Activated CD8-positive, alpha-beta memory T cell treated with anti-CD3 and anti-CD28 coated beads, Interleukin-2, amount 50 U/mL, for 1 hour (primary cell): ENCODE results near the gene PTH1R.

Experiments used
- DNase-seq: peaks from one replicate; pipeline ENCODE4 v3.0.0-alpha.2; 2020; ENCODE audit errors: extremely low read depth

The PTH1R gene

DNA sequence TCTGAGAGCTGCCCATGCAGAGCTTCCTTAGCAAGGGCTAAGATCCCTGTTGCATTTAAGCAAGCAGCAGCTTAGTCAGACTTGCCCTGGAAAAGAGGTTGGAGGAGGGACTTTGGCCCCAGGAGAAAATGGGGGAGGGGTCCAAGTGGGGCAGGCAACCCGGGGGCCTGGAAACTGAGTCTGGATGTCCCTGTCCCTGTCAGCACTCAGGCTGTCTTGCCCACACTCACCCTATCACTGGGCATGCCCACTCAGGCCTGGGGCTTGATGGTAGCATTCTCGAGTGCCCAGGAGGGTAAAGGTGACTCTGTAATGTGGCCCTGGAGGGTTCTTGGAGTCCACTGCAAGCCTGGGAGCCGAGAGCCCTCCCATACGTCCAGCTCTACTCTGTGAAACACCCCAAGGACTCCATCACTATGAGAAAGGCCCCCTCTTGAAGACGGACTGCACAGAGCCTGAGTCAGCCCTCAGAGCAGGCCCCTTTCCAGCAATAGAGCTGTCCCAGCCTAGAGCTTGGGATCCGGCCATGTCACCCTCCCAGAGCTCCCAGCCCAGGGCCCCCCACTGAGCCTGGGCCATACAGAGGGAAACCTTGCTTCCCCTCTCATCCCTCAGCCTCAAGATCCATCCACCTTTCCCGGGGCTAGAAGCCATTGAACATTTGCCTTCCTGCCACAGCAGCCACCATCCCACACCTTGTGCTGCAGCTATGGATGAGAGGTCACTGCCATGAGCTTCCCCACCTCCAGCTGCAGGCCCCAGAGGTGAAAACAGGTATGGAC lies 27.6 kb upstream of the PTH1R start:
- DNase-seq, result no peak

DNA sequence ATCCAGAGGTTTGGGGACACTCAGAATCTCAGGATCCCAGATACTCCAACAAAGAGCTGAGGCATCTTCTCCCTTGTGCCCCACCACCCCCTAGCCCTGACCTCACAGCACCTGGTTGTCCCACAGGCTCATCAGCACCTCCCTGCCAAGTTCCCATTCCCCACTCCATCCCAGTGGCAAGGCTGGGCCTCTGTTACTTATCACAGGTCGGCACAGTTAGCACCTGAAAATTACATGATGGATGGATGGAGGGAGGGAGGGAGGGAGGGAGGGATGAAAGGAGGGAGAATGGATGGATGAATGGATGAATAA lies 27.1 kb upstream of the PTH1R start:
- DNase-seq, result no peak

DNA sequence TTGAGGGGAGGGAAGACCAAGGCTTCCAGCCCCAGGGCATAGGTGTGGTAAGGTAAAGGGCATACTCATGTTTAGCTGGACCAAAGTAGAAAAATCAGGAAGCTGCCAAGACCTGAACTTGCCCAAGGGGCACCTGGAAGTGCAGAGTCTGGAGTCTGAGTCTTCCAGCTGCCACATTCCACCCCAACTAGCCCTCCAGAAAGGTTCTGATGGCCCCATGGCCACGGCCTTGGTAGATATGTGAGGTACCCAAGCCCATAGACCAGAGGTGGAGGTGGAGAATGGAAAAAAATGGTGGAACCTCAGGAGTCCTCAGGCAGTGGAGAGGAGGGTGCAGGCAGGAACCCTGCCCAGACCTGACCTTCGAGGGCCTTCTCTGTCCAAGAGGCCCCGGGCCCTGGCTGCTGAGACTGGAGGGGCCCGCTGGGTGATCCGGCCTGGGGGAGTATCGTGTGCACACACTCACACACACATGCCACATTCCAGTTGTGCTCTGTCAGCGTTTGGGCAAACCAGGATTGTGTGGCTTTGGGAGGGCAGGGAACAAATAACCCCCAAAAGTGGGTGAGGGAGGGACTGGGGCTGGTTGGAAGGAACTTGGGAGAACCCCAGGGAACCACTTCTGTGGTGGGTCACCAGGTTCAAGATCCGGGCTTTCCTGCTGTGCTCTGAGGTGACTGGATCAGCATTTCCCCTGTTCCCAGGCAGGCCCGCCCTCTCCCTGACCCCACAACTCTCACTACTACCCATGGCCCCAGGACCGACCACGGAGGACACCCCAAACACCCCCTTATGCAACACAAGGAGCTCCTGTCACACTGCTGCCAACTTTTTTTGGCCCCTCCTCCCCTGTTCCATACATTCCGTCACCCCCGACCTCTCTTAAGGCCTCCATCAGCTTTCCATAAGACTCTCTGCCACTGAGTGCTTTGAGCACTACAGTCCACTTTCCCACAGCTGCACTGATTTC lies 25.9 kb upstream of the PTH1R start:
- no peak for DNase-seq

DNA sequence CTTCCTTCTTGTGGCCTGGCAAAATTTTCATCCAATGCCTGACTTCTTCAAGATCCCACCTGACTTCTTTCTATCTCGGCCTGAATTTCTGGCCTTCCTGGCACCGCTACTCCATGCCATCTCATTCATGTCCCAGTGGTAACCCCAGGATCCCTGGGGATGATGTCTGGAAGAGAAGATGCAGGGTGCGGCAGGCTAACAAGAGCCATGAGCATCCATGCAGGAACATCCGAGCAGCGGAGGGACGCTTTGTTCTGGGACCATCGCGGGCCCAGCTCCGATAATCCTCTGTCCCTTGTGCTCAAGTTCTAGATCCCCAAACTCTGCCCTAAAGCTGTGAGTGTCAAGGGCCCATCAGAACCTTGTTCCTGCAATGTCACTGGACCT lies 25.2 kb upstream of the PTH1R start:
- DNase-seq, result no peak

DNA sequence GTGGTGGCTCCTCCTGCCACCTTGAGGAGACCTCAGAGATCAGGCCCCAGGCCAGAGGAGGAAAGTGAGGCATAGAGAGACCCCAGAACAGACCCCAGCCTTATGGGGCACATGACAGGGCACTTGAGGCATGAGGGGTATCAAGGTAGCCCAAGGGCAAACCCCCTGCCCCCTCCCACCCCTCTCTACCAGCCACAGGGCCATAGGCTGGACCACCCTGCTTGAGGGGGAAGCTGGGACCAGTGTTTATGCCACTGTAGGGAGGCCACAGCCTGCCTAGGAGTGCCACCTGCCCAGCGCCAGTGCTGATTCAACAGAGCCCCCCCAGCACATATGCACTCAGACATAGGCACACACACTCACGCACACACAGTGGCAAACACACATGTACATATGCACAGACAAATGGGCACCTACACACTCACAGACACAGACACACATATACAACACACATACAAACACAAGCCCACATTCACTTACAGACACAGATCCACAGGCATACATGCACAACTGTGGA lies 24.6 kb upstream of the PTH1R start:
- DNase-seq, result no peak

DNA sequence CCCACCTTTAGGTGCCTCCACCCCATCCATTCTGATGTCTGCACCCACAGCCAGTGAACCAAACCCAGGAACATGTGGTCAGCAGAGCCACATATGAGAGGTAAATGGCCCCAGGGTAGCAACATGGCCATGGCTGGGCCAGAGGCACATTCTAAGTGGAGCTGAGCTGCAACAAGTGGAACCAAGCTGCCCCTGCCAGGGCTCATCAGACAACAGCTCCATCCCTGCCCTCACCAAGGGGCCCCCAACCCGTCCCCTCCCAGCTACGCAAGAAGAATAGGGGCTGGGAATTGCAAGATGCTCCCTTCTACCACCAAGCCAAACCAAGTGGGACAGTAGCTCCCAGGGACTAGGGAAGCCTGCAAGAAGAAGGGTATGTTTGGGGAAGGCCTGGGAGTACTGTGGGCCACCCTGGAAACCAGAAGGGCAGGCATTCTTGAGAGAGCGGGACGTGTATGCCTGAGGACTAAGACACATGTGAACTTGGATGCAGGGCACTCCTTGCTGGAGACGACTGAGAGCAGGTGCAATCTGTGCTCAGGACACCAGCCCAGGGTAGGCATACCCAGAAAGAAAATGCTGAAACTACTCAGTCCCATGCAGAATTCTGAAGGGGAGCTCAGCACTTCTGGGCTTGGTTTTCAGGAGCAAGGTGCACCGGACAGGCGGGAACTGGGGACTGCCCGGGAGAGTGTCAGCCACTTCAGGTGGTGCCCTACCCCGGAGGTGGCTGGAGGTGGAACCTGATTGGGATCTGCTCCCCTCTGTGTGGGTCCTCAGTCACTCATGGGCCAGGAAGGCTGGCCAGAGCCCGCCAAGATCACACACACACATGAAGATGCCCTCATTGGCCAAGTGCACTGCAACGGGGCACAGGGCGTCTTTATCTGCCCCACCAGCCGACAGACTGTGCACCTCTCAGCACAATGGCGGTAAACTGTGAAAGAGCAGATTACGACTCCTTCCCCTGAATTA lies 23.8 kb upstream of the PTH1R start:
- DNase-seq, result no peak

DNA sequence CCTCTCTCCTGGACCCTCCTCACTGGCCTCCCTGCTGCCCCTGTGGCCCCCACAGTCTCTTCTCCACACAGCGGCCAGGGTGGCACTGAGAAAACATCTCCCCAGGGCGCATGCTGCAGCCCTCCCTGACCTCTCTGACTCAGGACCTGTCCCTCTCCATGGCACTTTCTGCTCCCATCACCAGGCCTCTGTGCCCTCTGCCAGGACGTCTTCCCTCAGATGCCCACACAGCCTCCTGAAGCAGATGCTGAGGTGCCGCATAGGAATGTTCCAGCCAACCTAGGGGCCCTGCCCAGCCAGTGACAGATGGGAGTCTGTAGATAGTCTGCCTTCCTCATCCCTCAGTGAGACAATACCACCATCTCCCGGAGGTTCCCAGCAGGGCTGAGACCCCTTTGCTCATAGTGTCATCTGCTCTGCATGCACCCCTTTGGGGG lies 22.9 kb upstream of the PTH1R start:
- DNase-seq, result no peak

DNA sequence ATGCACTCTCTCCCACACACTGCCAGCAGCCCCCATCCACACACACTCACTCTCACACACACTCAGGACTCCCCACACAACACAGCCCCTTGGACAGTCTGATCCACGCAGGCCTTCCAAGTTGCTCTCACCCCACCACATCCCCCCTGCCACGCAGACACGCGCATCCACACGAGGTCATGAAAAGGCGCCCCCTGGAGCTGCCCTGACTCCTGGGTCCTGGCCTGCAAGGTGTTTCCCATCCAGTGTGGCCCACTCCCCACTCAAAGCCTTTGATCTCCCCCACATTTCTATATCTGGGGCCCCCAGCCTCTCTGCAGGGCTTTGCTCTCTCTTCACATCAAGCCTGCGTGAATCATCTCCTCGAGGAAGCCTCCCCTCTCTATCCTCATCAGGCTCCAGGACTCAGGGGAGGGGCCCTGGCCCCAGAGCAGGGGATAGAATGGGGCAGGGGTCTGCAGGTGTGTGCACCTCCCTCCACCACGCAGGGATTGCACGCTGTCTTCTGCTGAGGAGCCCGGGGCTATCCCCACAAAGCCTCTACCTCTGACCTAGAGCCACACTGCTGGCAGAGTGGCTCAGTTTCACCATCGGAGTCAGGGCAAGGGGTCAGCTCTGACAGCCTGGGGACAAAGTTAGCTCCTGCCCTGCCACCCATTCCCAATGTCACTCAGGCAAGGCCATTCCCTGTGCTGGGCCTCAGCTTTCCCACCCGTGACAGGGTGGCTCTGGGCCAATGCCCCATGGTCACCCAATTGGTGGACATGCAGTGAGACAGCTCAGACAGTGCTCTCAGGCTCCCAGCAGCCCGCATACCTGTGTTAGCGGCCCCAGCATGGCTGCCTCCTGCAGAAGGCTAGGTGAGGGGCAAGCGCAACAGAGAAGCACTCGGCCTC lies 20.7 kb upstream of the PTH1R start:
- no peak for DNase-seq

DNA sequence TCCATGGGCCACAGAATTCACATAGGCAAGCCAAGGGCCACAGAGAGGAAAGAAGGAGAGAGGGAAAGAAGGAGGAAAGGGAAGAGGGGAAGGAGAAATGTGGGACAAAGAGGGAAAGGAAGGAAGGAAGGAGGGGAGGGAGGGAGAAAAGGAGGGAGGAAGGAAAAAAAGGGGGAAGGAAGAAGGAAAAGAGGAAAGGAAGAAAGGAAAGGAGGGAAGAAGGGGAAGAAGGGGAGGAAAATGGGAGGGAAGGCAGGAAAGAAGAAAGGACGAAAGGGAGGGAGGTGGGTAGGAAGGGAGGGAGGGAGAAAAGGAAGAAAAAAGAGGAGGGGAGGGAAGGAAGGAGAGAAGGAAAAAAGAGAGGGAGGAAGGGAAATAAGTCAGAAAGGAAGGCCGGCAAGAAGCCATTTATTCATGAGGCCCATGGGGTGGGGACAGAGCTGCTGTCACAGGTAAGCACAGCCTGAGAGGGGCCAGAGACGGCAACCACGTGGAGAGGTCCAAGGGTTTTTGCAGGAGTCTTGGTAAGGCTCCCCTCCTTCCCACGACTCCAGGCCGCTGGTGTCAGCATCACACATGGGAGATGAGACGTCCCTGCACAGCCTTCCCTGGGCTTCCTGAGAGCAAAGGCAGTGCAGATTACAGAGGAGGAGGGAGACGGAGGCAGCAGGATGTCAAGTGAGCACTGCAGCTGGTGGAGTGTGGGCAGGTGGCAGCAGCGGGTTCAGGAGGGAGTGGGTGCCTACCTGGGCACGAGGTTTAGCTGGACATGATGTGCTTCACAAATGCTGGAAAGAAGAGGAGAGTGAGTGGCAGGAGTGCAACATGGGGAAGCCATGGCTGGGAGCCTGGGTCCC lies 19.8 kb upstream of the PTH1R start:
- DNase-seq, result no peak

DNA sequence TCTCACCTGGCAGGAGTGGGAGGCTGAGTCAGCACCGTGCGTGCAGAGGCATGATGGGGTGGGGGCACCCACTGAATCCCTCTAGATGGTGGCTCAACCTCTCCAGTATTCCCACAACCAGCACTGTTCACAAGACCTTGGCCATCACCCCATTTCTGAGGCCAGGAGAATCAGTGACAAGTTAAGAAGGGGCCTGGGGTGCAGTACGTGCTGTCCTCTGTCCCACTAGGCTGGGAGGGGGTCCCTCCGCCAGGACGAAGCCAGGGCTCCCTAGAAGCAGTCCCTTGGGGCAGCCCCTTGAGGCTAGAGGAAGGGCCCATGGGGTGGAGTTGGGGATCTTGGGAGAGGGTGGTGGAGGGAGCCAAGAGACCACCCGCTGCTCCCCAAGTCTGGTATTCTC lies 19.1 kb upstream of the PTH1R start:
- DNase-seq, result no peak

DNA sequence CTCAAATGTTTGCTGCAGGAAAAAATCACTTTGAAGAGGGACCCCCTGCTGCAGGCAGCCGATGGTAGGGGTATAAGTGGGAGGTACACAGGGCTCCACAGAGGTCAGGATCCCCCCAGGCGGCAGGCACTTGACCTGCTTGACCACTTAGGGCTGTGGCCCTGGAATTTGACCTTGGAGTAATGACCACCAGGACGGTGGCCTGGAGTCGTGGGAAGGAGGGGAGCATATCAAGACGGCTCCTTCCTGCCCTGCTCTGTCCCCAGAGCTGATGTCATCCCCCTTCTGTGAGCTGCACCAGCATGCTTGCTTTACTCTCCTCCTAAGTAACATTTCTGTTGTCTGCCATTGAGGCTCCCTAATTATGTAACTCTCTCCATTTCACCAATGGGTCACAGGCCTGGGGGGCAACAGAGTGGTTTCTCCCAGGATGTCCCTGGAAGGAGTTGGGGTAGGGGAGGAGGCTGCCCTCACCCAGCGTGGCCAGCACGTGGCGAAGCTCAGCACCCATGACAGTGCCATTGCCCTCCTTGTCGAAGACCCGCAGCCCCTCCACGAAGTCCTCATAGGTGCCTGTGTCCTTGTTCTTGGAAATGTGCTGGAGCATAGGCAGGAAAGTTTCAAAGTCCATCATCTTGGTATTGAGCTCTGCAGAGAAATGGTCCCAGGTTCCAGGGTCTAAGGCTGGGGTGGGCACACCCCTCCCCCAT lies 18.4 kb upstream of the PTH1R start:
- no peak for DNase-seq

DNA sequence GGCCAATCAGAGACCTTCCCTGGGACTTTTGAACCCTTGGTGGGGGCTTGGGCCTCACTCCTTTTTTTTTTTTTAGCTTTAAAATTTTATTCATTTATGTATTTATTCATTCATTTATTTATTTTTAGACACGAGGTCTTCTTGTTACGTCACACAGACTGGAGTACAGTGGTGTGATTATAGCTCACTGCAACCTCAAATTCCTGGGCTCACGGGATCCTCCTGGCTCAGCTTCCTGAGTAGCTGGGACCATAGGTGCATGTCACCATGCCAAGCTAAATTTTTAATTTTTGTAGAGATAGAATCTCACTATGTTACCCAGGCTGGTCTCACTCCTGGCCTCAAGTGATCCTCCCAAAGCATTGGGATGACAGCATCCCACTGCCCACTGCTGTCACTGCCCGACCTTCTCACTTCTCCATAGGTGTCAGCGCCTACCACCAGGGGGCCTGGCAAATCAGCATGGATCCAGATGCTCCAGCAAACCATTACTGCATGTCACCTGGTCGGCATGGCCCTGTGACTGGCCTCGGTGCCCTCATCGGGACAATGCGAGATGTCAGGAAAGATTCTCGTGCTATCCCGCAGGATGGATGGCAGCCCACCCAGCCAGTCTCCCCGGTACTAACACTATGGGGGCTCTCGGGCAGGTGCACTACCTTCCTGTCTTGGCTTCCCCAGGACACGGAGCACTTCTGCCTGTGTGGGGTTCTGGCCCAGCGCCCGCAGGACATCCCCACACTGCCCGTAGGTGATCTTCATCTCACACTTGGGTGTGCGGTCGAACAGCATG lies 17.3 kb upstream of the PTH1R start:
- DNase-seq, result no peak

DNA sequence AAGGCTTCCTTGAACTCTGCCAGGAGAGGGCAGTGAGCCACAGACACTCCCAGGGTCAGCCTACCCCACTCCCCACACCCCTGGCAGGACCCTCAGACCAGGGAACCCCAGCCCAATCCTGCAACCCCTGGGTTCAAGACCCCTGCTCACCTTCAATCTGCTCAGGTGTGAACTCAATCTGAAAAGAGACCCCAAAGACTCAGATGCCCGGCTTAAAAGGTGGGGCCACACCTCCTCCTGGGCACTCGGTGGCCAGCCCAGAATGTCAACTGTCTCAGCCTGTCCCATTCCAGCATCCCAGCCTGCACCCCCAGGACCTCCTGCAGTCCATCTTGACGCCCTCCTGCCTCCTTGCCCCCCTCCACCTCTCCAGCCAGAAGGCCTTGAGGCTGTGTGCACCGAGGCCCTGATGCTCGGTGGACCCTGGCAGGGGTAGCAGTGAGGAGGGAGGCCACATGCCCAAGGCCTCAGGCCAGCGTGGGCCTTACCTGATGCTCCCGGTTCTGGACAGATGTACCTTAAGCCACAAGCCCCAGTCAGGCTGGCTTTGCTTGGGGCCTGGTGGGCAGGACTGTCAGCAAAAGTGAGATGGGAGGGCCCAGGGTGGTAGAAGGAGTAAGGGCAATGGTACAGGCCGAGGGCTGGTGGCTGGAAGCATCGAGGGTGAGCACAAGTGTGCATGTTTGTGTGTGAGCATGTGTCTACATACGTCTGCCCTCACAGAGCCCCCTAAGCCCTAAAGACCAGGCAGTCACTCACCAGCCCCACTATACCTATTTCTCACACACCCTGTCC lies 16.5 kb upstream of the PTH1R start:
- DNase-seq, result no peak

DNA sequence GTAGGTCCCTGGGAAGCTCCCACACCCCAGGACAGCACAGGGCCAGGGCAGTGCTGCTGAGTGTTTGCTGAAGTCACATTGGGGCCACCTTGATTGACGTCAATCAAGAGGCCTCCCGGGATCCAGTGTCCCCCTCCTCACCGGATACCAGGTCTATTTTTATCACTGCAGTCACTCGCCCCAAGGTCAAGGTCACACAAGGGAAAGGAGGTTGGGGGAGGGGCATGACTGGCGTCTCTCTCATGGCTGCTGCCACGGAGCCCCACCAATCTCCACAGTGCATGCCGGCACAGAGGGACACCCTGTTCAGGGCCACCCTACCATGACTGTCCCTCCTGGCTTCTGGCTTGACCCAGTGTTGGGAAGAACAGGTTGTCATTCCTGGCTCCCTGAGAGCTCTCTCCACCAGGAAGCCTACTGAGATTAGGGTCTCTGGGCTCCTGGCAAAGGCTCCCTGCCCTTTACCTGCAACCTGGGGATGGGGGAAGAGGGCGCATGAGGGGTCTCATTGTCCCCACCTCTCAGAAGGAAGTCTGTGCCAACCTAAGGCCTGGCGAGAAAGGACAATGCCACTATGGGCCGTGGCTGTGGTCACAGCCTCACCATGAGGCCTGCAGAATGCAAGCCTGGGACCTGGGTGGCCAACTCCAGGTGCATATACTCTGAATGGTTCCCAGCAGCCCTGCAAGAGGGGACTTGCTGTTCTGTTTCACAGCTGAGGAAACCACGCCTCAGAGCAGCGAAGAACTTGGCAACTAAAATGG lies 15.7 kb upstream of the PTH1R start:
- DNase-seq, result no peak

DNA sequence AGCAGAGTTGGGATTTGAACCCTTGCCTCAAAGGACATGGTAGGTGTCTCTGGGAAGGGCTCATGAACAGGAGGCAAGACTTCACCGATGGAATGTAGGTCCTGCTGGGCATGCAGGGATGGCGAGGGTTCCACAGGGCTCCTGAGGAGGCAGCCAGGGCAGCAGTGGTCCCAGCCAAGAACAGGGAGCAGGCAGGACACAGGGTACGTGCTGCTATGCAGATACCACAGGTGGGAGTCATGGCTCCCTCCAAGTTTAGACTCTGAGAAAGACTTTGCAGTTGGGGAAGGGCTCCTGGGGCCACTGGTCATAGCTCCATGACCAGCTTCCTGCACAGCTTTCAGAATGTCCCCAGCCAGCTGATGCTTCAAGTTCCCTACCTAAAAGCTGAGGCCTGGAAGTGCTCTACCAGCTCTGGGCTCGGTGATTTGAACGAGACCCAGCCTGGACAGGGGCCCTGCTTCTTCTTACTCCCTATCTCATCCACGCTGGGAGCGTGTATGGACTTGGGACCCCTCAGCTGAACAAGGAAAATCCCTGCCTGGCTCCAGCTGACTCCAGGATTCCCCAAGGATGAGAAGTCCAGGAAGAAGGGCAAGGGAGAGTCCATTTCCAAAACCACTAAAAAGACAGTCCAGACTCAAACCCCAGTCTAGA lies 15.0 kb upstream of the PTH1R start:
- no peak for DNase-seq

DNA sequence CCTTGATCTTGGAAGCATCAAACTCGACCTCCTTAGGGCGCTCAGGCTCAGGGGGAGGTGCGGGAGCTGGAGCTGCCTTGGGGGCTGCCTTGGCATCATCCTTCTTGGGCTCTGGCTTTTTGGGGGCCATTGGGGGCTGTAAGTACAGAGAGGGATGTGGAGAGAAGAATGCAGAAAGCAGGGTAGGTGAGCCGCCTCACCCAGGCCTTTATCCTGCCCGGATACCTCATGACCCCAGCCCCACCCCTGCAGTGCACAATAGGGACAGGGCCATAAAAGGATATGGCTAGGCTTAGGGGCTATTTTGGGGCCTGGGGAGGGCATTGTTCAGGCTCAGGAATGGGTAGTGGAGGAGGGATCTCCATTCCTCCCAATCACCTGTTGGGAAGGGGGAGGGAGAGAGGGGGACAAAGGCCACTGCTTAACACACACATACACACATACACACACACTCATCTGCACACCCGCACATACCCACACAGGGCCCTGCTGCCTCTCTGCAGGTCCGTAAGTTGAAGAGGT lies 14.2 kb upstream of the PTH1R start, which contains the start of gene MYL3:
Gene MYL3 (minus strand): TSS at position 184 of the 522 bp plus-strand sequence. CDS start 54 bp downstream, at position 130.
- no peak for DNase-seq
